H9 (cell line): ENCODE results near the gene NBL1. TPM values are rescaled to one million over a fixed set of nuclear protein-coding genes. Genes with fewer than 3 reads are reported as not detected.

Source experiments
- DNase-seq: peaks from one replicate; pipeline ENCODE4 v3.0.0-alpha.2; 2017
- H2AFZ ChIP-seq: one replicate; pipeline ENCODE4 v1.6.1; 2013; ENCODE audit warnings: mild to moderate bottlenecking, low read length, control low read depth, moderate library complexity
- H2AK5ac ChIP-seq: 2 replicates; pipeline ENCODE4 v1.6.1; 2013; ENCODE audit warnings: low read length, control low read depth, mixed read lengths; ENCODE audit not compliant: insufficient read length
- H2BK120ac ChIP-seq: one replicate; pipeline ENCODE4 v1.6.1; 2013; ENCODE audit warnings: low read depth, mild to moderate bottlenecking, low read length, control low read depth, inconsistent platforms; ENCODE audit not compliant: poor library complexity, severe bottlenecking
- H2BK12ac ChIP-seq: 2 replicates; pipeline ENCODE4 v1.6.1; 2013; ENCODE audit warnings: low read length, control low read depth, mixed read lengths, low read depth; ENCODE audit not compliant: insufficient read length
- H2BK15ac ChIP-seq: 2 replicates; pipeline ENCODE4 v1.6.1; 2013; ENCODE audit warnings: low read depth, low read length, control low read depth
- H2BK20ac ChIP-seq: one replicate; pipeline ENCODE4 v1.6.1; 2013; ENCODE audit warnings: low read depth, mild to moderate bottlenecking, low read length, control low read depth, inconsistent platforms; ENCODE audit not compliant: poor library complexity, severe bottlenecking
- H2BK5ac ChIP-seq: 2 replicates; pipeline ENCODE4 v1.6.1; 2013; ENCODE audit warnings: low read length, control low read depth, mixed read lengths; ENCODE audit not compliant: insufficient read length
- H3K14ac ChIP-seq: 2 replicates; pipeline ENCODE4 v1.6.1; 2013; ENCODE audit warnings: low read length, control low read depth; ENCODE audit not compliant: insufficient read depth
- H3K18ac ChIP-seq: 2 replicates; pipeline ENCODE4 v1.6.1; 2013; ENCODE audit warnings: low read depth, mild to moderate bottlenecking, mixed read lengths, low read length, control low read depth; ENCODE audit not compliant: insufficient read length
- H3K23ac ChIP-seq: 2 replicates; pipeline ENCODE4 v1.6.1; 2013; ENCODE audit warnings: low read length, control low read depth, mixed read lengths, low read depth; ENCODE audit not compliant: insufficient read length
- H3K23me2 ChIP-seq: 2 replicates; pipeline ENCODE4 v1.6.1; 2013; ENCODE audit warnings: low read depth, mild to moderate bottlenecking, mixed read lengths, low read length, control low read depth; ENCODE audit not compliant: insufficient read length, poor library complexity, severe bottlenecking
- H3K27ac ChIP-seq: 2 replicates; pipeline ENCODE4 v1.5.1; 2013; ENCODE audit warnings: low read length, control low read depth, mixed read lengths, low read depth; ENCODE audit not compliant: insufficient read length
- H3K27me3 ChIP-seq: 2 replicates; pipeline ENCODE4 v1.6.1; 2013; ENCODE audit warnings: low read length, control low read depth, inconsistent platforms; ENCODE audit not compliant: insufficient read depth
- H3K4ac ChIP-seq: 2 replicates; pipeline ENCODE4 v1.6.1; 2013; ENCODE audit warnings: low read depth, mild to moderate bottlenecking, control low read depth, inconsistent platforms, low read length, moderate library complexity
- H3K4me1 ChIP-seq: 2 replicates; pipeline ENCODE4 v1.6.1; 2013; ENCODE audit warnings: low read length, control low read depth, inconsistent platforms; ENCODE audit not compliant: insufficient read depth
- H3K4me2 ChIP-seq: 2 replicates; pipeline ENCODE4 v1.6.1; 2013; ENCODE audit warnings: low read length, control low read depth, mixed read lengths; ENCODE audit not compliant: insufficient read length, insufficient read depth
- H3K56ac ChIP-seq: 2 replicates; pipeline ENCODE4 v1.6.1; 2013; ENCODE audit warnings: low read depth, mild to moderate bottlenecking, mixed read lengths, low read length, control low read depth; ENCODE audit not compliant: insufficient read length
- H3K79me1 ChIP-seq: 2 replicates; pipeline ENCODE4 v1.6.1; 2013; ENCODE audit warnings: low read depth, mild to moderate bottlenecking, moderate library complexity, low read length, control low read depth, inconsistent platforms; ENCODE audit not compliant: insufficient read depth, poor library complexity, severe bottlenecking
- H3K79me2 ChIP-seq: 2 replicates; pipeline ENCODE4 v1.6.1; 2013; ENCODE audit warnings: low read length, control low read depth, inconsistent platforms; ENCODE audit not compliant: insufficient read depth
- H3K9ac ChIP-seq: 2 replicates; pipeline ENCODE4 v1.6.1; 2013; ENCODE audit warnings: low read length, control low read depth, mixed read lengths; ENCODE audit not compliant: insufficient read length; ENCODE audit errors: extremely low read depth
- H3K9me3 ChIP-seq: one replicate; pipeline ENCODE4 v1.6.1; 2013; ENCODE audit warnings: low read depth, low read length, inconsistent platforms; ENCODE audit not compliant: control insufficient read depth
- H3T11ph ChIP-seq: one replicate; pipeline ENCODE4 v1.6.1; 2013; ENCODE audit warnings: mild to moderate bottlenecking, low read length, control low read depth, inconsistent platforms
- H4K20me1 ChIP-seq: one replicate; pipeline ENCODE4 v1.6.1; 2013; ENCODE audit not compliant: control insufficient read depth, insufficient read length, insufficient read depth
- H4K5ac ChIP-seq: 2 replicates; pipeline ENCODE4 v1.6.1; 2013; ENCODE audit warnings: low read depth, mild to moderate bottlenecking, mixed read lengths, low read length, control low read depth; ENCODE audit not compliant: insufficient read length
- H4K8ac ChIP-seq: replicated peaks from 2 replicates; pipeline ENCODE4 v1.6.1; 2013; ENCODE audit warnings: low read length, control low read depth, mixed read lengths, low read depth; ENCODE audit not compliant: insufficient read length
- H4K91ac ChIP-seq: 2 replicates; pipeline ENCODE4 v1.6.1; 2013; ENCODE audit warnings: low read depth, mild to moderate bottlenecking, moderate library complexity, mixed read lengths, low read length, control low read depth; ENCODE audit not compliant: insufficient read length
- H3K27ac Mint-ChIP-seq, 3 experiments: 2 replicates in 2 of 3; 3 replicates in 1 of 3; pipeline ENCODE4 v1.8.0; 2020 to 2021; ENCODE audit warnings: mixed read lengths in 3 of 3, mild to moderate bottlenecking in 1 of 3, moderate library complexity in 1 of 3
- H3K27me3 Mint-ChIP-seq: 2 replicates; pipeline ENCODE4 v1.8.0; 2021; ENCODE audit warnings: low read depth, mild to moderate bottlenecking, moderate library complexity, mixed read lengths
- H3K36me3 Mint-ChIP-seq, 3 experiments: 2 replicates in 2 of 3; 3 replicates in 1 of 3; pipeline ENCODE4 v1.8.0; 2020 to 2021; ENCODE audit warnings: low read depth in 3 of 3, mixed read lengths in 3 of 3; ENCODE audit not compliant: insufficient read depth in 1 of 3
- H3K4me1 Mint-ChIP-seq, 2 experiments: 2 replicates each; pipeline ENCODE4 v1.8.0; 2020; ENCODE audit warnings: mixed read lengths in 2 of 2
- H3K4me3 Mint-ChIP-seq, 2 experiments: 2 replicates in 1 of 2; 3 replicates in 1 of 2; pipeline ENCODE4 v1.8.0; 2020 to 2021; ENCODE audit warnings: mild to moderate bottlenecking in 2 of 2, mixed read lengths in 2 of 2, moderate library complexity in 1 of 2
- H3K9me3 Mint-ChIP-seq, 2 experiments: 2 replicates in 1 of 2; 3 replicates in 1 of 2; pipeline ENCODE4 v1.8.0; 2020; ENCODE audit warnings: mild to moderate bottlenecking in 2 of 2, mixed read lengths in 2 of 2, moderate library complexity in 1 of 2
- CTCF ChIP-seq: fragments of 200-600 bp; sonication (generic); conservative IDR thresholded peaks from 3 replicates; pipeline ENCODE4 v1.8.0; 2021; ENCODE audit warnings: antibody characterized with exemption, mild to moderate bottlenecking
- WGBS: extraction: QIAGEN DNeasy Blood & Tissue Kit; methylation state at CpG from one replicate; pipeline ENCODE4 v1.1.7; 2013; ENCODE audit warnings: missing lambda C conversion rate, low lambda C conversion rate, mixed read lengths; ENCODE audit not compliant: insufficient read length; ENCODE audit errors: extremely low coverage; 5-methylcytosine and 5-hydroxymethylcytosine counted together
- total RNA-seq: library from RNA; stranded (reverse); gene quantifications from 2 replicates; pipeline ENCODE4 v1.2.1, GENCODE V29; 2021

Gene NBL1
- total RNA-seq, 1 experiment from 2014 or later, result 6.4 TPM

- WGBS, result no CpG with 5 or more reads among the region's 14 CpGs
- no peak overlapping the region for H2BK12ac ChIP-seq
- H3T11ph ChIP-seq, result no peak overlapping the region
- peak; percentile 77 for DNase-seq
- no peak overlapping the region for H4K5ac ChIP-seq
- no peak overlapping the region for H2AK5ac ChIP-seq
- no peak overlapping the region for H3K4me2 ChIP-seq
- no peak overlapping the region for H2BK20ac ChIP-seq
- H2BK15ac ChIP-seq, result no peak overlapping the region
- no peak overlapping the region for H3K4ac ChIP-seq
- Mint-ChIP-seq H3K4me1 (peaks cover 16 to 29% of the 10 kb centered on the region in 2 experiments), H3K9me3 (0 out of 5 replicates have a peak, but pooled peaks cover 0 to 3% of the 10 kb centered on the region in 2 experiments), H3K36me3 (no peaks in the 10 kb centered on the region; a peak in 1 of 7 replicates), H3K4me3 (0 out of 5 replicates have a peak overlapping the region, but pooled peaks of 1 of the 2 experiments have one; percentile 51), H3K27me3 (peaks cover 46% of the 10 kb centered on the region), H3K27ac (no peak overlapping the region; a peak in 2 of 7 replicates)
- H4K91ac ChIP-seq, result no peak overlapping the region
- no peak overlapping the region for H3K27ac ChIP-seq
- H3K14ac ChIP-seq, result no peak overlapping the region
- no peak overlapping the region for H3K23ac ChIP-seq
- no peak overlapping the region for H2BK5ac ChIP-seq
- peaks cover 15% of the 10 kb centered on the region for H3K23me2 ChIP-seq
- no peaks in the 10 kb centered on the region for H3K79me2 ChIP-seq
- no peak overlapping the region for H2AFZ ChIP-seq
- no peak overlapping the region for H3K56ac ChIP-seq
- no peak overlapping the region for H3K9ac ChIP-seq
- peak; percentile 18; the same call in 1 of the 3 replicates for TF ChIP-seq CTCF
- no peak overlapping the region for H3K18ac ChIP-seq
- H2BK120ac ChIP-seq, result no peak overlapping the region
- H3K4me1 ChIP-seq, result no peaks in the 10 kb centered on the region; the same call in 1 of the 2 replicates
- no peaks in the 10 kb centered on the region for H3K9me3 ChIP-seq
- H3K79me1 ChIP-seq, result no peaks in the 10 kb centered on the region
- H4K20me1 ChIP-seq, result no peaks in the 10 kb centered on the region
- H3K27me3 ChIP-seq, result peaks cover 17% of the 10 kb centered on the region; the same call in 1 of the 2 replicates
- no peak overlapping the region for H4K8ac ChIP-seq
These were observed 3.5 kb upstream of the NBL1 start for GRCh38 chr1:19640363-19641316.
